Stimulated activated CD4-positive, alpha-beta T cell treated with anti-CD3 and anti-CD28 coated beads, Interleukin-4, amount 100 ng/mL, for 48 hours (primary cell): ENCODE measurements around the gene GAREM2.

Experiments used
- DNase-seq, 2 donors: peaks; one replicate each; pipeline ENCODE4 v3.0.0-alpha.2; 2020; ENCODE audit warnings: low read depth in 2 of 2

Gene GAREM2

GRCh38 chr2:26237868-26238267 is 65.0 kb downstream of the GAREM2 start:
- DNase-seq, result no peak

DNA sequence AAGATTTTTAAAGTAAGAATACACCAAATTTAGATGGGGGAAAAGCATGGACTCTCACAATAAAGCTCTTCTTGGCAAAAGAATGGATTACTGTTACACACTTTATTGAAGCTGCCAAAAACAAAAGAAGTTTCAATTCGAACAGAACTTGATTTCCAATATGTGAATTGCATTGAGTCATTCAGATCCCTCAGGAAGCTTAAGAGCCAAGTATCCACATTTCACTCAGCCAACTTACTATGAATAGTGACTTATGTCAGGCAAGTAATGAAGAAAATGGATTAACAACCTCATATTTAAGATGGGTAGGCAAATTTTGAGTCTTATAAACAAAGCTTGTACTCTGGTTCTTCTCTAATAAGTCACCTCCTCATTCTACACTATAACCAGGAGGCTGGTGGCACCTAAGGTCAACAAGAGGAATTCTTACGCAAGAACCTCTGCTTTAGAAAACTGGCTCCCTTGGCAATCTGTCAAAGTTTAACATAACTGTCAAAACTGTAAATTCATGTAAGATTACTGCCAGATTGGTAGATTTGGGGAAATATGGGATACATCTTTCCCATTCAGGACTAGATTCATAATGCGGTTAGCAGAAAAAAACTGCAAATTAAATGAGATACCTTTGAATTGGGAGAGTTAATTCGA is 65.5 kb downstream of the GAREM2 start:
- no peak for DNase-seq
